ENCODE measurements around the gene CERK. TPM values are rescaled to one million over a fixed set of nuclear protein-coding genes. Genes with fewer than 3 reads are reported as not detected.
A peak's percentile ranks its signal among the peaks of the same experiment; 100 is the strongest.

The CERK gene
- total RNA-seq, 1 experiment from 2014 or later, result 11.6 TPM

GRCh38 chr22:46659059-46659790, 78.8 kb downstream of the CERK start:
- Mint-ChIP-seq H3K36me3 (ENCODE audit: insufficient read depth, unreplicated experiment) (peaks cover 6% of the 10 kb centered on the region), H3K27me3 (ENCODE audit: insufficient read depth, unreplicated experiment) (no peaks in the 10 kb centered on the region), H3K4me3 (ENCODE audit: unreplicated experiment) (no peak overlapping the region), H3K9me3 (ENCODE audit: unreplicated experiment) (no peaks in the 10 kb centered on the region), H3K27ac (ENCODE audit: low read depth, unreplicated experiment) (no peak overlapping the region), H3K4me1 (ENCODE audit: insufficient read depth, unreplicated experiment) (peaks cover 31% of the 10 kb centered on the region)
- TF ChIP-seq, protein P1, sequence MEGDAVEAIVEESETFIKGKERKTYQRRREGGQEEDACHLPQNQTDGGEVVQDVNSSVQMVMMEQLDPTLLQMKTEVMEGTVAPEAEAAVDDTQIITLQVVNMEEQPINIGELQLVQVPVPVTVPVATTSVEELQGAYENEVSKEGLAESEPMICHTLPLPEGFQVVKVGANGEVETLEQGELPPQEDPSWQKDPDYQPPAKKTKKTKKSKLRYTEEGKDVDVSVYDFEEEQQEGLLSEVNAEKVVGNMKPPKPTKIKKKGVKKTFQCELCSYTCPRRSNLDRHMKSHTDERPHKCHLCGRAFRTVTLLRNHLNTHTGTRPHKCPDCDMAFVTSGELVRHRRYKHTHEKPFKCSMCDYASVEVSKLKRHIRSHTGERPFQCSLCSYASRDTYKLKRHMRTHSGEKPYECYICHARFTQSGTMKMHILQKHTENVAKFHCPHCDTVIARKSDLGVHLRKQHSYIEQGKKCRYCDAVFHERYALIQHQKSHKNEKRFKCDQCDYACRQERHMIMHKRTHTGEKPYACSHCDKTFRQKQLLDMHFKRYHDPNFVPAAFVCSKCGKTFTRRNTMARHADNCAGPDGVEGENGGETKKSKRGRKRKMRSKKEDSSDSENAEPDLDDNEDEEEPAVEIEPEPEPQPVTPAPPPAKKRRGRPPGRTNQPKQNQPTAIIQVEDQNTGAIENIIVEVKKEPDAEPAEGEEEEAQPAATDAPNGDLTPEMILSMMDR (IDR thresholded peaks at IDR 0.05; ENCODE audit: unreplicated experiment), result no peak
- ChIA-PET POLR2A (no interaction called here), CTCF (interaction anchor here (0.5 to 1.6 kb wide), 3 partner anchors 96 to 140 kb away, joined by 3 to 6 read pairs (median 5); no protein-coding TSS in a partner anchor)
- no TSS peak for BruUV-seq (replicated peaks)
- DNase-seq (ENCODE audit: unreplicated experiment), result no peak
- intact Hi-C loops (cut with micrococcal nuclease), result no loop called here

- TF ChIP-seq, protein P1 (IDR thresholded peaks at IDR 0.05; ENCODE audit: unreplicated experiment), result no peak
- intact Hi-C loops (cut with micrococcal nuclease), result no loop called here
- H3K27ac Mint-ChIP-seq (ENCODE audit: low read depth, unreplicated experiment), result no peak overlapping the region
- POLR2A ChIA-PET, result no interaction called here
- no peak overlapping the region for H3K4me3 Mint-ChIP-seq (ENCODE audit: unreplicated experiment)
- CTCF ChIA-PET, result interaction anchor here (0.6 kb wide), 2 partner anchors 83 to 141 kb away, joined by 3 read pairs; no protein-coding TSS in a partner anchor
- BruUV-seq (replicated peaks), result no TSS peak
- H3K27me3 Mint-ChIP-seq (ENCODE audit: insufficient read depth, unreplicated experiment), result no peaks in the 10 kb centered on the region
- H3K4me1 Mint-ChIP-seq (ENCODE audit: insufficient read depth, unreplicated experiment), result peaks cover 31% of the 10 kb centered on the region
- no peaks in the 10 kb centered on the region for H3K9me3 Mint-ChIP-seq (ENCODE audit: unreplicated experiment)
- DNase-seq (ENCODE audit: unreplicated experiment), result peak; percentile 96
- H3K36me3 Mint-ChIP-seq (ENCODE audit: insufficient read depth, unreplicated experiment), result peaks cover 5% of the 10 kb centered on the region
Measured at GRCh38 chr22:46657996-46658947, 79.8 kb downstream of the CERK start.

- Mint-ChIP-seq H3K27me3 (ENCODE audit: insufficient read depth, unreplicated experiment) (no peaks in the 10 kb centered on the region), H3K4me1 (ENCODE audit: insufficient read depth, unreplicated experiment) (peaks cover 31% of the 10 kb centered on the region), H3K36me3 (ENCODE audit: insufficient read depth, unreplicated experiment) (peaks cover 5% of the 10 kb centered on the region), H3K4me3 (ENCODE audit: unreplicated experiment) (no peak overlapping the region), H3K27ac (ENCODE audit: low read depth, unreplicated experiment) (no peak overlapping the region), H3K9me3 (ENCODE audit: unreplicated experiment) (no peaks in the 10 kb centered on the region)
- intact Hi-C loops (cut with micrococcal nuclease), result no loop called here
- DNase-seq (ENCODE audit: unreplicated experiment), result no peak
- no TSS peak for BruUV-seq (replicated peaks)
- ChIA-PET POLR2A (no interaction called here), CTCF (no interaction called here)
- TF ChIP-seq, protein P1 (IDR thresholded peaks at IDR 0.05; ENCODE audit: unreplicated experiment), result no peak
Measured at GRCh38 chr22:46657655-46657953, 80.4 kb downstream of the CERK start.

Data from MCF 10A (cell line).